IPS-18c (cell line): ENCODE results near the gene USO1.
"Not testable (repeated sequence)": the region's sequence is repeated elsewhere in the genome, so short reads cannot be mapped to it uniquely, and the experiment has no call there.

ENCODE experiments used
- H3K4me3 ChIP-seq: 2 replicates; pipeline ENCODE4 v1.7.0; 2013; ENCODE audit warnings: low read depth, mild to moderate bottlenecking, low read length, moderate library complexity; ENCODE audit not compliant: insufficient read depth
- H3K9me3 ChIP-seq: one replicate; pipeline ENCODE4 v1.6.1; 2013; ENCODE audit warnings: mild to moderate bottlenecking, low read length, moderate library complexity; ENCODE audit not compliant: control insufficient read depth, insufficient read depth

The USO1 gene, protein sequence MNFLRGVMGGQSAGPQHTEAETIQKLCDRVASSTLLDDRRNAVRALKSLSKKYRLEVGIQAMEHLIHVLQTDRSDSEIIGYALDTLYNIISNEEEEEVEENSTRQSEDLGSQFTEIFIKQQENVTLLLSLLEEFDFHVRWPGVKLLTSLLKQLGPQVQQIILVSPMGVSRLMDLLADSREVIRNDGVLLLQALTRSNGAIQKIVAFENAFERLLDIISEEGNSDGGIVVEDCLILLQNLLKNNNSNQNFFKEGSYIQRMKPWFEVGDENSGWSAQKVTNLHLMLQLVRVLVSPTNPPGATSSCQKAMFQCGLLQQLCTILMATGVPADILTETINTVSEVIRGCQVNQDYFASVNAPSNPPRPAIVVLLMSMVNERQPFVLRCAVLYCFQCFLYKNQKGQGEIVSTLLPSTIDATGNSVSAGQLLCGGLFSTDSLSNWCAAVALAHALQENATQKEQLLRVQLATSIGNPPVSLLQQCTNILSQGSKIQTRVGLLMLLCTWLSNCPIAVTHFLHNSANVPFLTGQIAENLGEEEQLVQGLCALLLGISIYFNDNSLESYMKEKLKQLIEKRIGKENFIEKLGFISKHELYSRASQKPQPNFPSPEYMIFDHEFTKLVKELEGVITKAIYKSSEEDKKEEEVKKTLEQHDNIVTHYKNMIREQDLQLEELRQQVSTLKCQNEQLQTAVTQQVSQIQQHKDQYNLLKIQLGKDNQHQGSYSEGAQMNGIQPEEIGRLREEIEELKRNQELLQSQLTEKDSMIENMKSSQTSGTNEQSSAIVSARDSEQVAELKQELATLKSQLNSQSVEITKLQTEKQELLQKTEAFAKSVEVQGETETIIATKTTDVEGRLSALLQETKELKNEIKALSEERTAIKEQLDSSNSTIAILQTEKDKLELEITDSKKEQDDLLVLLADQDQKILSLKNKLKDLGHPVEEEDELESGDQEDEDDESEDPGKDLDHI

GRCh38 chr4:75724066-75724866, at the start of gene USO1:
USO1 (plus strand) TSS chr4:75724577; CDS start chr4:75724820, 243 bp downstream.
- Histone ChIP-seq H3K9me3 (no peaks in the 10 kb centered on the region), H3K4me3 (peak within 1 kb of the TSS; percentile 98)

GRCh38 chr4:75675004-75675531, 49.3 kb upstream of the USO1 start:
- peaks cover 2% of the 10 kb centered on the region for H3K9me3 ChIP-seq

GRCh38 chr4:75678473-75678872, 45.9 kb upstream of the USO1 start:
- Histone ChIP-seq H3K9me3 (peaks cover 2% of the 10 kb centered on the region), H3K4me3 (no peak overlapping the region)

More at GRCh38 chr4:75675004-75675531, 49.3 kb upstream of the USO1 start:
- no peak overlapping the region for H3K4me3 ChIP-seq

DNA sequence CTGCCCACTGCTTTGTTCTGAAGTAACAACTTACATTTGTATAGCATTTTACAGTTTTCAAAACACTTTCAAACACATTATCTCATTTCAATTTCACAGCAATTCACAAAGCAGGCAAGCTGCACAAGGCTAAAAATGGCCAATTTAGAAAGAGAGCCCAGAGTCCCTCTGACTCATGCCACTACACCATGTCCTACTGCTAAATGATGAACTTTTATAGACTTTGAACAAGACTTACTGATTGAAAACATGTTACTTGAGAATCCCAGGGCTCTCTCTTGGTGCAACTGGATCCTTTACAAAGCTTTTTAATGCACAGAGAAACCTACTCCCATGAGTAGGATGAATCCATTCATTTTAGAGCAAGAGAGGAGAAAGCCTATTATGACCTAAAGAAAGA, 45.4 kb upstream of the USO1 start:
- Histone ChIP-seq H3K9me3 (peaks cover 2% of the 10 kb centered on the region), H3K4me3 (no peak overlapping the region)

DNA sequence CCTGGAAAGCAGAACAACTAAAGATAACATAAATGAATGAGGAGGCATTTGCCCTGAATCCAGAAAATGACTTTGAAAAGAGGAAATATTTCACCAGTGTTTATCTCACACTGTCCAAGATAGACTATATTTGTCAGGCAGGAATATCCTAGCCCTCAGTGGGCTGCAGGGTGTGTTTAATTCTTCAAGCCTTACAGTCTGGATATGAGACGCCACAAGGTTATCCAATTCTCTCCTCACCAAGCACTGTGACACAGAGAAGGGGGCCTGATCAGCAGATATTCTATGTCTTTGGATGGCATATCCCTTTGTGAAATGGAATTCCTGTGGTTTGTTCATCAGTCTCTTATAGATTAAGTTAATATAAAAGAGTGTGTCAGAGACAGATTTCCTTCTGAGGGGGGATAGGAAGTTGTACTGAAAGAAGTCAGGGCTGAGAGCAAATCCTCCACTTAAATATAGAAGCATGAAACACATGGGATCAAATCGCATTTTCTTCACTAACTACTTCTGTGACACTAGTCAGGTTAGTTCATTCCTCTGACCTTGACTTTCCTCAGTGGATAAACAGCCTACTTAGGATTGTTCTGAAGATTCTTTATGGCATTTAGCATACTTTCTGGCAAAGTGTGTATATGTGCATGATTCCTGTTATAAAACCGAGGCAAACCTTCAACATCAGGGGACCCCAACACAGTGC, 44.4 kb upstream of the USO1 start:
- Histone ChIP-seq H3K9me3 (peaks cover 2% of the 10 kb centered on the region), H3K4me3 (no peak overlapping the region)

GRCh38 chr4:75683482-75684155, 40.8 kb upstream of the USO1 start:
- no peak overlapping the region for H3K4me3 ChIP-seq
- H3K9me3 ChIP-seq, result peaks cover under 1% of the 10 kb centered on the region

DNA sequence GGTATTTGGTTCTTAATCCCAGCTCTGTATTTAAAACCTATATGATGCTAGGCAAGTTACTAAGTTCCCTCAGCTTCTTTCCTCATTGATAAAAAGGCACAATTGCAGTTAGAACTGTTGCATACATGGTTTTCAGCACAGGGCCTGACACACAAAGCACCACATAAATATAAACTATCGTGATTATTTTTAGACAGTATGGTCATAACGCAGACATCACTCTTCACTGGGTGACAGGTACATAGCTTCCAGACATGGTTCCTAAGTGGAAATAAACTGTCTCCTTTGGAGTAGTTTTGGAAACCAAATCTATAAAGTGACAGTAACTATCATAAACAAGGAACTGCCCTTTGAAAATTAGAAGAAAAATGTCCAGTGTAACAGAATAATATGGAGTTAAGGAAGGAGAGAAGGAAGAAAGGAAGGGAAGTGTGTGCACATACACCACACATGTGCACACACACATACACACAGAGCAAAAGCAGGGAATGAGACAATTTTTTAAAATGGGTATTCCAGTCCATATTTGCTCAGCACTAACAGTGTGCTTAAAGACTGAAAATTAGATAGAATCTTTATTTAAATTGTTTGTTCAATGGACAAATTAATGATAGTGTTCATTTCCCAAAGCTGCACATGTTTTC, 38.7 kb upstream of the USO1 start:
- Histone ChIP-seq H3K4me3 (no peak overlapping the region), H3K9me3 (no peaks in the 10 kb centered on the region)

DNA sequence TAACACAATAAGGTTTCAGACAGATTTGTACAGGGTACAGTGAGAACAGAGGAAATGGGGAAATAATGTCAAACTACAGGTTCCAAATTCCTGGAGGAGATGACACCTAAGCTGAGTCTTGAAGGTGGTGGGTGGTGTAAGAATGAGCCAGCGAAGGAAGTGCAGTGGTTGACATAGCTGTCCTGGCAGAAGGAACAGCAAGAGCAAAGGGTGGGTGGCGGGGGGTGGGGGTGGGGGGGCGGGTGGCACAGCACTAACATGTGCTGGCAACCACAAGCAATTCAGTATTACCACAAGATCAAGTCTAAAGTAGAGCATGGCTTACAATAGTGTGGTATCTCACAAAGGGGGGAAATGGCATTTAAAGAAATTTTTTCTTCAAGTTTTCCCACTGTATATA, 38.0 kb upstream of the USO1 start:
- Histone ChIP-seq H3K9me3 (no peaks in the 10 kb centered on the region), H3K4me3 (no peak overlapping the region)

GRCh38 chr4:75687125-75687524, 37.3 kb upstream of the USO1 start:
- H3K9me3 ChIP-seq, H3K4me3 ChIP-seq: not testable (repeated sequence)

GRCh38 chr4:75692066-75692465, 32.3 kb upstream of the USO1 start:
- not testable (repeated sequence) for H3K4me3 ChIP-seq

GRCh38 chr4:75696071-75696470, 28.3 kb upstream of the USO1 start:
- Histone ChIP-seq H3K9me3 (no peaks in the 10 kb centered on the region), H3K4me3 (no peak overlapping the region)

More at GRCh38 chr4:75692066-75692465, 32.3 kb upstream of the USO1 start:
- not testable (repeated sequence) for H3K9me3 ChIP-seq

GRCh38 chr4:75696581-75696980, 27.8 kb upstream of the USO1 start:
- no peaks in the 10 kb centered on the region for H3K9me3 ChIP-seq
- H3K4me3 ChIP-seq, result no peak overlapping the region

DNA sequence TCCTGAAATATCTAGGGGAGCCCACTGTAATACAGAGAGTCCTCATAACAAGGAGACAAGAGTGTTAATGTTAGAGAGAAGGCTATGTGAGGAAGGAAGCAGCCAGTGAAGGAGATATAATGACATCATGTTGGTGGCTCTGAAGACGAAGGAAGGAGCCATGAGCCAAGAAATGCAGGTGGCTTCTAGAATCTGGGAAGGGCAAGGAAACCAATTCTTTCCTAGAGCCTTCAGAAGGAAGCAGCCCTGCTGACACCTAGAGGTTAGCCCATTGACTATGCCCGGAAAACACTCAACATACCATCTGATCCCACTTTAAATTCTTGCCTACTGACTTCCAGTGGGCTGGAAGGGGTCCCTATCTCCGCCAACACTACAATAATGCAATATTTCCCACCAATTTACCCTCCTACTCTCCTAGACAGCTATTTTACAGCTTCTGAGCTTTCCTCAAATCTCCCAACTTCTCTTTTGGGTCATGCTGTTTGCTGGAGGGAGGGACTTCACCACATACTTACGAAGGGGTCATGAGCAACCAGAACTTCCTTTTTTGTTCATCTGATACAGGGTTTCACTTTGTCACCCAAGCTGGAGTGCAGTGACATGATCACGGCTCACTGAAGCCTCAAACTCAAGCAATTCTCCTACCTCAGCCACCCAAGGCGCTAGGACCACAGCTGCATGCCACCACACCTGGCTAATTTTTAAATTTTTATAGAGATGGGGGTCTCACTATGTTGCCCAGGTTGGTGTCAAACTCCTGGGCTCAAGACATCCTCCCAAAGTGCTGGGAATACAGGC, 26.0 kb upstream of the USO1 start:
- no peak overlapping the region for H3K4me3 ChIP-seq
- H3K9me3 ChIP-seq, result no peaks in the 10 kb centered on the region

DNA sequence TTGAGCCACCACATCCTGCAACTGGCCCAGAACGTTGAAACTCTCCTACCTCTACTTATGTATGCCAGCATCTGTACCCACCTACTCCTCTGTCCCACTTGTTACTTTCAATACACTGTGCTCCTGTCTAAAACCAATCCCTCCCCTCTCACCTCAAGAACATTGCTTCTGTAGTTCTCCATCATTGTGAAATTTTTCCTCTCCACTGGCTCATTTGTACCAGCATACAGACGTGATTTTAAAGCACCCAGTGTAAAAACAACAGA, 25.5 kb upstream of the USO1 start:
- Histone ChIP-seq H3K4me3 (no peak overlapping the region), H3K9me3 (no peaks in the 10 kb centered on the region)

- no peaks in the 10 kb centered on the region for H3K9me3 ChIP-seq
- H3K4me3 ChIP-seq, result no peak overlapping the region
Observed at GRCh38 chr4:75699299-75699698, 25.1 kb upstream of the USO1 start.
